Upper lobe of left lung (tissue), 6 donors: ENCODE results near the gene FGF21. TPM values are rescaled to one million over a fixed set of nuclear protein-coding genes. Genes with fewer than 3 reads are reported as not detected.
"Not testable (repeated sequence)": the region's sequence is repeated elsewhere in the genome, so short reads cannot be mapped to it uniquely, and the experiment has no call there.

Experiments used
- ATAC-seq, 2 donors: fragments of 200-7000 bp; cut with Tn5 transposase; one replicate each; pipeline ENCODE4 v1.9.1; 2022; ENCODE audit warnings: mild to moderate bottlenecking in 2 of 2, moderate library complexity in 2 of 2; ENCODE audit not compliant: low FRiP score in 2 of 2
- DNase-seq, 2 donors: peaks; one replicate each; pipeline ENCODE4 v3.0.0-alpha.2; 2019 to 2020
- H3K27ac ChIP-seq, 4 donors: fragments of 200-600 bp; sonication (generic); one replicate each; pipeline ENCODE4 v1.5.1; 2016 to 2019
- H3K27me3 ChIP-seq, 4 donors: fragments of 200-600 bp; sonication (generic); one replicate each; pipeline ENCODE4 v1.5.1; 2017 to 2019
- H3K36me3 ChIP-seq, 4 donors: fragments of 200-600 bp; sonication (generic); one replicate each; pipeline ENCODE4 v1.5.1; 2016 to 2019
- H3K4me1 ChIP-seq, 4 donors: fragments of 200-600 bp; sonication (generic); one replicate each; pipeline ENCODE4 v1.5.1; 2018 to 2019
- H3K4me3 ChIP-seq, 4 donors: fragments of 200-600 bp; sonication (generic); one replicate each; pipeline ENCODE4 v1.5.1; 2017 to 2019; ENCODE audit warnings: mild to moderate bottlenecking in 2 of 4, moderate library complexity in 1 of 4
- H3K9me3 ChIP-seq, 4 donors: fragments of 200-600 bp; sonication (generic); one replicate each; pipeline ENCODE4 v1.5.1; 2018 to 2019
- EP300 ChIP-seq, 4 donors: sonication (generic); formaldehyde crosslinking; IDR thresholded peaks; one replicate each; pipeline ENCODE4 v1.5.1; 2017; ENCODE audit warnings: antibody characterized with exemption in 4 of 4, control low read depth in 2 of 4
- POLR2A ChIP-seq, 4 donors: fragments of 450-650 bp; IDR thresholded peaks; one replicate each; pipeline ENCODE4 v1.5.1; 2016 to 2017; ENCODE audit warnings: antibody characterized with exemption in 4 of 4, mild to moderate bottlenecking in 2 of 4
- POLR2AphosphoS5 ChIP-seq, 2 donors: sonication (generic); formaldehyde crosslinking; IDR thresholded peaks; one replicate each; pipeline ENCODE4 v1.5.1; 2017; ENCODE audit warnings: antibody characterized with exemption in 2 of 2
- WGBS, 2 donors: methylation state at CpG; one replicate each; pipeline ENCODE4 v1.1.5; 2017 to 2018; 5-methylcytosine and 5-hydroxymethylcytosine counted together
- total RNA-seq, 6 donors: library from RNA; depleted of rRNA in 4 of 6; stranded (reverse); fragments of >200 nt in 4 of 6; gene quantifications; one replicate each; pipeline versions ENCODE4 v1.1.0 to v1.2.1, GENCODE V29; 2016 to 2021
- TF ChIP-seq, protein P1 (sequence below), 6 experiments: fragments of 450-650 bp in 4 of 6; fragments of 200-600 bp in 2 of 6; sonication (generic) in 2 of 6; IDR thresholded peaks; one replicate each; pipeline ENCODE4 v1.5.1; 2016 to 2019; ENCODE audit warnings: antibody characterized with exemption in 6 of 6
- donor health status: DM: no; HTN: no; CAD: no; lungs with moderate emphysema.
- donor health status: DM: no; HTN: yes; CAD: no; lungs with severe emphysema.

FGF21 gene
- total RNA-seq, 6 donors from 2014 or later: not detected

DNA sequence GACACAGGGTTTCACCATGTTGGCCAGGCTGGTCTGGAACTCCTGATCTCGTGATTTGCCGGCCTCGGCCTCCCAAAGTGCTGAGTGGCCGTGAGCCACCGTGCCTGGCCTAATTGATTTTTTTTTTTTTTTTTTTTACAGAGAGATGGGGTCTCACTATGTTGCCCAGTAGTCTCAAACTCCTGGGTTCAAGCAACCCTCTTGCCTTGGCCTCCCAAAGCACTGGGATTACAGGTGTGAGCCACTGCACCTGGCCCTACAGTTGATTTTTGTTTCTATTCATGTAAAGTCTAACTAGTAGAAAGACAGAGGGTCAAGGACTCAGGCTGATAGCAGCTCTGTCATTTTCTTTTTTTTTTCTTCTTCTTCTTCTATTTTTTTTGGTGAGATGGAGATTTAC, 21.8 kb downstream of the FGF21 start:
- Histone ChIP-seq H3K27ac (no peak overlapping the region), H3K9me3 (no peaks in the 10 kb centered on the region), H3K36me3 (no peaks in the 10 kb centered on the region), H3K27me3 (no peaks in the 10 kb centered on the region), H3K4me1 (peaks cover 8 to 18% (median 13%) of the 10 kb centered on the region in 4 donors), H3K4me3 (no peak overlapping the region)
- 92 to 97% methylated on average over 5 of the region's 5 CpGs for WGBS, 2 donors
- TF ChIP-seq EP300 (IDR thresholded peaks at IDR 0.05): no peak
- no peak for TF ChIP-seq POLR2AphosphoS5 (IDR thresholded peaks at IDR 0.05)
- no peak for ATAC-seq
- no peak for DNase-seq

DNA sequence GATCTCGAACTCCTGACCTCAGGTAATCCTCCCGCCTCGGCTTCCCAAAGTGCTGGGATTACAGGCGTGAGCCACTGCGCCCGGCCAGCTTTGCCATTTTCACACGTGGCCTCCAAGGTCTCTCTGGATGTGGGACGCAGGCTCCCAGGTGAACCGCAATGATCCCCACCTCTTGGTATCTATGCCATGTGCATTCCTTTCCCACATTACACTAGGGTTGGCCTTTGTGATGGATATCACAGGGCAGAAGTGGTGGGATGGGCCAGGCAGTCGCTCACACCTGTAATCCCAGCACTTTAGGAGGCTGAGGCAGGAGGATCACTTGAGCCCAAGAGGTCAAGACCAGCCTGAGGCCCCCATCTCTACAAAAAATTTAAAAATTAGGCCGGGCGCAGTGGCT, 22.4 kb downstream of the FGF21 start:
- Histone ChIP-seq H3K27ac (no peak overlapping the region), H3K4me3 (no peak overlapping the region), H3K9me3 (no peaks in the 10 kb centered on the region), H3K27me3 (no peaks in the 10 kb centered on the region), H3K4me1 (peaks cover 10 to 24% (median 13%) of the 10 kb centered on the region in 4 donors), H3K36me3 (no peaks in the 10 kb centered on the region)
- TF ChIP-seq POLR2AphosphoS5 (IDR thresholded peaks at IDR 0.05): no peak
- TF ChIP-seq EP300 (IDR thresholded peaks at IDR 0.05): no peak
- TF ChIP-seq, protein P1, sequence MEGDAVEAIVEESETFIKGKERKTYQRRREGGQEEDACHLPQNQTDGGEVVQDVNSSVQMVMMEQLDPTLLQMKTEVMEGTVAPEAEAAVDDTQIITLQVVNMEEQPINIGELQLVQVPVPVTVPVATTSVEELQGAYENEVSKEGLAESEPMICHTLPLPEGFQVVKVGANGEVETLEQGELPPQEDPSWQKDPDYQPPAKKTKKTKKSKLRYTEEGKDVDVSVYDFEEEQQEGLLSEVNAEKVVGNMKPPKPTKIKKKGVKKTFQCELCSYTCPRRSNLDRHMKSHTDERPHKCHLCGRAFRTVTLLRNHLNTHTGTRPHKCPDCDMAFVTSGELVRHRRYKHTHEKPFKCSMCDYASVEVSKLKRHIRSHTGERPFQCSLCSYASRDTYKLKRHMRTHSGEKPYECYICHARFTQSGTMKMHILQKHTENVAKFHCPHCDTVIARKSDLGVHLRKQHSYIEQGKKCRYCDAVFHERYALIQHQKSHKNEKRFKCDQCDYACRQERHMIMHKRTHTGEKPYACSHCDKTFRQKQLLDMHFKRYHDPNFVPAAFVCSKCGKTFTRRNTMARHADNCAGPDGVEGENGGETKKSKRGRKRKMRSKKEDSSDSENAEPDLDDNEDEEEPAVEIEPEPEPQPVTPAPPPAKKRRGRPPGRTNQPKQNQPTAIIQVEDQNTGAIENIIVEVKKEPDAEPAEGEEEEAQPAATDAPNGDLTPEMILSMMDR (IDR thresholded peaks at IDR 0.05): no peak
- no peak for TF ChIP-seq POLR2A (IDR thresholded peaks at IDR 0.05)
- 92 to 94% methylated on average over 11 to 12 of the region's 12 CpGs for WGBS, 2 donors
- ATAC-seq: no peak
- DNase-seq: no peak

DNA sequence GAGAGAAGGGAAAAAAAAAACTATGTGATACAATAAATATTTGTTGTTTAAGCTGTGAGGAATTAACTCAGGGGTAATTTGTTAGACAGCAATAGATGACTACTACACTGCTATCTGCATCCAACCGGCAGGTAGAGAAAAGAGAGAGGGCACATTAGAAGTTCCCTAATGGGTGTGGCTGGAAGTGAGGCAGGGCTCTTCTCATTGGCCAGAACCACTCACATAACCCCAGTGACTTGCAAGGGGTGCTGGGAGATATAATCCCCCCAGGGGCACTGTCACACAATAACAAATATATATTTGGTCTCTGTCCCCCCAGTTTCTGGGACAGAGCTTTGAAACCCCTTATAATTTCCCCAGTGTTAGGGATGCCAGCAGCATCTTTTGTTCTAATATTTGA, 24.3 kb downstream of the FGF21 start:
- ATAC-seq (no peak), DNase-seq (no peak)
- H3K27ac ChIP-seq: no peak overlapping the region
- WGBS, 2 donors: 62 to 73% methylated on average over 1 of the region's 1 CpG
- no peak overlapping the region for H3K4me3 ChIP-seq
- no peaks in the 10 kb centered on the region for H3K9me3 ChIP-seq
- no peaks in the 10 kb centered on the region for H3K27me3 ChIP-seq
- no peaks in the 10 kb centered on the region for H3K36me3 ChIP-seq
- peaks cover 10 to 21% (median 13%) of the 10 kb centered on the region in 4 donors for H3K4me1 ChIP-seq
- no peak for TF ChIP-seq EP300 (IDR thresholded peaks at IDR 0.05)
- TF ChIP-seq, protein P1 (IDR thresholded peaks at IDR 0.05): no peak
- TF ChIP-seq POLR2A (IDR thresholded peaks at IDR 0.05): no peak
- TF ChIP-seq POLR2AphosphoS5 (IDR thresholded peaks at IDR 0.05): no peak

DNA sequence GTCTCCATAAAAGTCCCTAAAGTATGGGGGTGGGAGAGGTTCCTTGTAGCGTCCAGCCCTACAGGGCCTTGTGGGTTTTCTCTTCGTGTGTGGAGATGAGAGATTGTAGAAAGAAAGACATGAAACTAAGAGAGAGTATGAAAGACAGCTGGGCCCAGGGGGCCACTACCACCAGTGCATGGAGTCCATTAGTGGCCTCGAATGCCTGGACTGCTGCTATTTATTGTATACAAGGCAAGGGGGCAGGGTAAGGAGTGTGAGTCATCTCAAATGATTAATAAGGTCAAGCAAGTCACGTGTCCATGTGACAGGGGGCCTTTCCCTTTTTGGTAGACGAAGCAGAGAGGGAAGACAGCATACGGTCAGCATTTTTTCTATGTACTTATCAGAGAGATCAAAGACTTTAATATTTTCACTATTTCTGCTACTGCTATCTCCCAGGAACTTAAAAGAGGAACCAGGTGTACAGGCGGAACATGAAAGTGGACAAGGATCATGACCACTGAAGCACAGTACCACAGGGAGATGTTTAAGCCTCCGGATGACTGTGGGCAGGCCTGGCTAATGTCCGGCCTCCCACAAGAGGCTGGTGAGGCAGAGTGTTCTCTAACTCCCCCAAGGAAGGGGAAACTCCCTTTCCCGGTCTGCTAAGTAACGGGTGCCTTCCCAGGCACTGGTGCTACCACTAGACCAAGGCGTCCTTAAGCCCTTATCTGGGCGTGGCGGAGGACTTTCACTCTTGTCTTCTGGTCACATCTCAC, 25.5 kb downstream of the FGF21 start:
- H3K27me3 ChIP-seq: no peaks in the 10 kb centered on the region
- TF ChIP-seq, protein P1 (IDR thresholded peaks at IDR 0.05): no peak
- TF ChIP-seq POLR2AphosphoS5 (IDR thresholded peaks at IDR 0.05) (peak; percentile 33 to 41), EP300 (IDR thresholded peaks at IDR 0.05) (no peak), POLR2A (IDR thresholded peaks at IDR 0.05) (peak in 1 of 4 donors; percentile 46)
- H3K4me1 ChIP-seq: peaks cover 10 to 21% (median 13%) of the 10 kb centered on the region in 4 donors
- DNase-seq (peak in 1 of 2 donors; percentile 41), ATAC-seq (peak in 1 of 2 donors; percentile 17)
- no peaks in the 10 kb centered on the region for H3K9me3 ChIP-seq
- 61 to 68% methylated on average over 12 to 14 of the region's 14 CpGs for WGBS, 2 donors
- no peak overlapping the region for H3K4me3 ChIP-seq
- no peaks in the 10 kb centered on the region for H3K36me3 ChIP-seq
- H3K27ac ChIP-seq: peak overlapping the region; percentile 15 to 79 (median 68)

DNA sequence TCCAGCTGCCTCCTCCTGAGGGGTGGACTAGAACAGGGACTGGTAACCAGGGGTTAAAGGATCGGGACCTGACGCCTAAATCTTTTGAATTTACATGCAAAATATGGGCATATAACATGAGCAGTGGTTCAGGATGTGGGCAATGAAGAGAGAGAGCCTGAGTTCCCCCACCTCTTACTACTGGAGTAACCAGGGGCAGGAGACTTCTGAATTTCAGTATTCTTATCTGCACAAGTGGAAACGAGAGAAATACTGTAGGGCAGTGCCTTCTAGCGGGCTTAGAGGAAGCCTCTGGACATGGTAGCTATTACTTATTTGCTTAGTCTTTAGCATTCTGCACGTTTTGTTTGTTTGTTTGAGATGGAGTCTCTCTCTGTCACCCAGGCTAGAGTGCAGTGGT, 29.2 kb downstream of the FGF21 start:
- H3K4me3 ChIP-seq: no peak overlapping the region
- 54 to 59% methylated on average over 5 of the region's 5 CpGs for WGBS, 2 donors
- no peaks in the 10 kb centered on the region for H3K36me3 ChIP-seq
- DNase-seq (no peak), ATAC-seq (no peak)
- TF ChIP-seq, protein P1 (IDR thresholded peaks at IDR 0.05): peak in 1 of 6 experiments; percentile 18
- TF ChIP-seq EP300 (IDR thresholded peaks at IDR 0.05) (no peak), POLR2AphosphoS5 (IDR thresholded peaks at IDR 0.05) (no peak)
- H3K27me3 ChIP-seq: no peaks in the 10 kb centered on the region
- H3K27ac ChIP-seq: no peak overlapping the region
- H3K9me3 ChIP-seq: no peaks in the 10 kb centered on the region
- peaks cover 10 to 21% (median 13%) of the 10 kb centered on the region in 4 donors for H3K4me1 ChIP-seq

DNA sequence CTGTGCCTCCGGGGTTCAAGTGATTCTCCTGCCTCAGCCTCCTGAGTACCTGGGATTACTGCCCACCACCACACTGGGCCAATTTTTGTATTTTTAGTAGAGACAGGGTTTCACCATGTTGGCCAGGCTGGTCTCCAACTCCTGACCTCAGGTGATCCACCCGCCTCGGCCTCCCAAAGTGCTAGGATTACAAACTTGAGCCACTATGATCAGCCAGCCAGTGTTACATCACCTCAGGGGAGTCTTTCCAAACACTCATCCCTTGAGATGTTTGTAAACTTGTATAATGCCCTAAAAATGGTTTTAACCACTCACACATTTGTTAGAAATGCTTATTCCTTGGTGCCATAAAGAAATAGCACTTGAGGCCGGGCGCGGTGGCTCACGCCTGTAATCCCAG, 31.1 kb downstream of the FGF21 start:
- H3K9me3 ChIP-seq, H3K36me3 ChIP-seq, H3K27ac ChIP-seq, DNase-seq, H3K27me3 ChIP-seq, H3K4me3 ChIP-seq, ATAC-seq: not testable (repeated sequence)
- H3K4me1 ChIP-seq: peaks cover 4 to 14% (median 7%) of the 10 kb centered on the region in 4 donors
- WGBS, 2 donors: 89 to 94% methylated on average over 7 of the region's 7 CpGs

DNA sequence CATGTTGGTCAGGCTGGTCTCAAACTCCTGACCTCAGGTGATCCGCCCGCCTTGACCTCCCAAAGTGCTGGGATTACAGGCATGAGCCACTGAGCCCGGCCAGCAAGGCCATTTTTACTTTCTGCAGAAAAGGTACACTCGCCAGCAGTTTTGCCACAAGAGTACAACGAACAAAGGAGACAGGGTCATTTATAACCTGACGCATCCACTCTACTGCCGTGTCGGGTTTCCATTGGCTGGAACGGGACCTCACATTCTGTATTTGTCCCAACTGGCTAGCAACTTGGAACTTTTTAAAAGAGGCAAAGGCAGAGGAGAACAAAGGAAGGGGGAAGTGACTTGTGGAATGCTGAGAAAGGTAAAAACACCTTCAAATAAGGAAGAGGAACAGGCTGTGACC, 32.0 kb downstream of the FGF21 start:
- not testable (repeated sequence) for DNase-seq, H3K27me3 ChIP-seq, H3K4me1 ChIP-seq, H3K27ac ChIP-seq, ATAC-seq, H3K9me3 ChIP-seq, H3K4me3 ChIP-seq, H3K36me3 ChIP-seq
- WGBS, 2 donors: 87 to 90% methylated on average over 9 of the region's 9 CpGs
